Immature natural killer cell (primary cell): ENCODE data around the gene SAMD3. TPM values are rescaled to one million over a fixed set of nuclear protein-coding genes. Genes with fewer than 3 reads are reported as not detected.
"Not testable (repeated sequence)": the region's sequence is repeated elsewhere in the genome, so short reads cannot be mapped to it uniquely, and the experiment has no call there.

Source experiments
- DNase-seq, 3 donors: peaks; one replicate each; pipeline ENCODE4 v3.0.0; 2022; ENCODE audit warnings: mixed read lengths in 1 of 3
- H3K27ac Mint-ChIP-seq, 6 donors: one replicate each; pipeline ENCODE4 v1.8.0; 2020; ENCODE audit warnings: mixed read lengths in 6 of 6, mild to moderate bottlenecking in 5 of 6, inconsistent platforms in 4 of 6, moderate library complexity in 3 of 6
- H3K27me3 Mint-ChIP-seq, 3 donors: one replicate each; pipeline ENCODE4 v1.8.0; 2020 to 2021; ENCODE audit warnings: low read depth in 3 of 3, mild to moderate bottlenecking in 3 of 3, mixed read lengths in 3 of 3, moderate library complexity in 3 of 3, inconsistent platforms in 1 of 3
- H3K36me3 Mint-ChIP-seq, 3 donors: one replicate each; pipeline ENCODE4 v1.8.0; 2020; ENCODE audit warnings: mixed read lengths in 3 of 3, inconsistent platforms in 2 of 3, mild to moderate bottlenecking in 2 of 3
- H3K4me1 Mint-ChIP-seq, 2 donors: one replicate each; pipeline ENCODE4 v1.8.0; 2020; ENCODE audit warnings: inconsistent platforms in 2 of 2, mild to moderate bottlenecking in 2 of 2, mixed read lengths in 2 of 2, moderate library complexity in 1 of 2
- H3K4me3 Mint-ChIP-seq, 5 donors: one replicate each; pipeline ENCODE4 v1.8.0; 2020; ENCODE audit warnings: mild to moderate bottlenecking in 5 of 5, mixed read lengths in 5 of 5, inconsistent platforms in 3 of 5, moderate library complexity in 3 of 5
- H3K9me3 Mint-ChIP-seq, 6 donors: one replicate each; pipeline ENCODE4 v1.8.0; 2020; ENCODE audit warnings: mild to moderate bottlenecking in 6 of 6, mixed read lengths in 6 of 6, inconsistent platforms in 4 of 6, moderate library complexity in 3 of 6
- polyA plus RNA-seq, 3 donors: library from polyadenylated mRNA; unstranded; fragments of 300-500 nt; fragmentation: Illumina TruSeq; gene quantifications; one replicate each; pipeline ENCODE4 v1.2.3, GENCODE V29; 2021

SAMD3 gene
- polyA plus RNA-seq, 3 donors from 2014 or later, result 208 to 376 (median 275) TPM

GRCh38 chr6:130202782-130203181, 20.0 kb downstream of the SAMD3 start:
- Mint-ChIP-seq H3K27me3 (no peaks in the 10 kb centered on the region), H3K36me3 (peaks cover 36 to 76% (median 66%) of the 10 kb centered on the region in 3 donors), H3K4me1 (peaks cover 90 to 99% of the 10 kb centered on the region in 2 donors), H3K27ac (peak overlapping the region; percentile 58 to 93 (median 92)), H3K9me3 (no peaks in the 10 kb centered on the region), H3K4me3 (peak overlapping the region; percentile 57 to 74 (median 66))
- no peak for DNase-seq

- H3K4me3 Mint-ChIP-seq, result peak overlapping the region; percentile 27 to 76 (median 40)
Measured at GRCh38 chr6:130200020-130200419, 22.7 kb downstream of the SAMD3 start.

GRCh38 chr6:130198483-130199035, 24.2 kb downstream of the SAMD3 start:
- DNase-seq, result no peak
- peak overlapping the region; percentile 5 to 76 (median 42) for H3K4me3 Mint-ChIP-seq
- peaks cover 93 to 100% of the 10 kb centered on the region in 2 donors for H3K4me1 Mint-ChIP-seq
- H3K27me3 Mint-ChIP-seq, result no peaks in the 10 kb centered on the region
- H3K27ac Mint-ChIP-seq, result peak overlapping the region; percentile 58 to 93 (median 90)
- peaks cover 31 to 58% (median 46%) of the 10 kb centered on the region in 3 donors for H3K36me3 Mint-ChIP-seq
- no peaks in the 10 kb centered on the region for H3K9me3 Mint-ChIP-seq

More at GRCh38 chr6:130200020-130200419, 22.7 kb downstream of the SAMD3 start:
- Mint-ChIP-seq H3K27me3 (no peaks in the 10 kb centered on the region), H3K36me3 (peaks cover 39 to 68% (median 58%) of the 10 kb centered on the region in 3 donors), H3K9me3 (no peaks in the 10 kb centered on the region), H3K27ac (peak overlapping the region; percentile 58 to 93 (median 90)), H3K4me1 (peaks cover 91 to 100% of the 10 kb centered on the region in 2 donors)
- DNase-seq, result no peak

GRCh38 chr6:130197816-130198482, 24.8 kb downstream of the SAMD3 start:
- H3K27ac Mint-ChIP-seq, result peak overlapping the region; percentile 58 to 93 (median 90)
- H3K27me3 Mint-ChIP-seq, H3K9me3 Mint-ChIP-seq, DNase-seq: not testable (repeated sequence)
- peaks cover 93 to 100% of the 10 kb centered on the region in 2 donors for H3K4me1 Mint-ChIP-seq
- peak overlapping the region; percentile 33 to 76 (median 55) for H3K4me3 Mint-ChIP-seq
- peaks cover 30 to 51% (median 39%) of the 10 kb centered on the region in 3 donors for H3K36me3 Mint-ChIP-seq

GRCh38 chr6:130194434-130194833, 28.3 kb downstream of the SAMD3 start:
- Mint-ChIP-seq H3K36me3 (peaks cover 11 to 49% (median 24%) of the 10 kb centered on the region in 3 donors), H3K4me1 (peaks cover 99 to 100% of the 10 kb centered on the region in 2 donors), H3K27ac (peak overlapping the region; percentile 81 to 97 (median 90)), H3K4me3 (peak overlapping the region; percentile 60 to 84 (median 72))
- H3K27me3 Mint-ChIP-seq, DNase-seq, H3K9me3 Mint-ChIP-seq: not testable (repeated sequence)

GRCh38 chr6:130190701-130191690, 31.8 kb downstream of the SAMD3 start:
- Mint-ChIP-seq H3K27ac (peak overlapping the region; percentile 81 to 97 (median 90)), H3K9me3 (no peaks in the 10 kb centered on the region), H3K27me3 (peaks cover 0 to 3% (median 0%) of the 10 kb centered on the region in 3 donors), H3K4me1 (peaks cover 98 to 100% of the 10 kb centered on the region in 2 donors), H3K4me3 (peak overlapping the region; percentile 60 to 84 (median 72)), H3K36me3 (peaks cover 13 to 45% (median 17%) of the 10 kb centered on the region in 3 donors)
- no peak for DNase-seq

DNA sequence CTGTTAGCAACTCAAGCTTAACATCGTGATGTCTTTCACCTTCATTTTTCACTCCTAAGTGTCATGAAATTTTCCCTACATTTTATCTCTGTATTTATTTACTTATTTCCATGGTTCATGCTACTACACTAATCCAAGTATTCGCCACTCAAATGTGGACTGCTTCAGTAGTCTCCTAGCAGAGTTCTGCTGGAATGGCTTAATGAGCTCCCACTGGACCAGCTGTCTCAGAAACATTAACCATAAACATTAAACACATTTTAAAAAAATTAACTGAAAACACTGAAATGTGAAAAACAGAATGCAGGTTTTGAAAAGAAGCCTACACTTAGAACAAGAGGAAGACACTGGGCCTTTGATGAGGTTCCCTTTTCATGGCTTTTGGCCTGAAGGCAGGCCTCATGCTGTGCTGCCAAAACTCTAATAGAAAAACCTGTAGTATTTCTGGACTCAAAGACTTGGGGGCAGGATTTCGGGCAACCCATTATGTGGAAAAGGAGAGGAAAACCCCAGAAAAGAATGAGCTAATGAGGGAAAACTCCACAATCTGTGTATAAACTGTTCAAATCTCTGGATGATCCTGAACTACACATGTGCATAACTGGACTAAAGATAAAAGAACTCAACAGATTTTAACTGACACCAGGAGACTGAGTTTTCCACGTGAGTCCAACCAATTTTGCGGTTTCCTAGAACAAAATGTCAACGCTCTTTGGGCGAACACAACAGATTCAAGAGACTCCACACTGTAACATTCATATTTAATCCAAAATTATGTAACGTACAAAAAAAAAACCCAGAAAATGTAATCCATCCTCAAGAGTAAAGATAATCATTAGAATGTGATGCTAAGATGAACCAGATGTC, 33.0 kb downstream of the SAMD3 start:
- peaks cover 7 to 40% (median 8%) of the 10 kb centered on the region in 3 donors for H3K36me3 Mint-ChIP-seq
- H3K4me3 Mint-ChIP-seq, result peak overlapping the region; percentile 3 to 60 (median 44)
- H3K9me3 Mint-ChIP-seq, result no peaks in the 10 kb centered on the region
- H3K27ac Mint-ChIP-seq, result peak overlapping the region; percentile 81 to 92 (median 90)
- peaks cover 0 to 3% (median 0%) of the 10 kb centered on the region in 3 donors for H3K27me3 Mint-ChIP-seq
- no peak for DNase-seq
- H3K4me1 Mint-ChIP-seq, result peaks cover 96 to 98% of the 10 kb centered on the region in 2 donors

- Mint-ChIP-seq H3K4me1 (peaks cover 96 to 98% of the 10 kb centered on the region in 2 donors), H3K27ac (peak overlapping the region; percentile 81 to 92 (median 90)), H3K4me3 (peak overlapping the region; percentile 43 to 60 (median 51))
Measured at GRCh38 chr6:130188207-130188899, 34.4 kb downstream of the SAMD3 start.

DNA sequence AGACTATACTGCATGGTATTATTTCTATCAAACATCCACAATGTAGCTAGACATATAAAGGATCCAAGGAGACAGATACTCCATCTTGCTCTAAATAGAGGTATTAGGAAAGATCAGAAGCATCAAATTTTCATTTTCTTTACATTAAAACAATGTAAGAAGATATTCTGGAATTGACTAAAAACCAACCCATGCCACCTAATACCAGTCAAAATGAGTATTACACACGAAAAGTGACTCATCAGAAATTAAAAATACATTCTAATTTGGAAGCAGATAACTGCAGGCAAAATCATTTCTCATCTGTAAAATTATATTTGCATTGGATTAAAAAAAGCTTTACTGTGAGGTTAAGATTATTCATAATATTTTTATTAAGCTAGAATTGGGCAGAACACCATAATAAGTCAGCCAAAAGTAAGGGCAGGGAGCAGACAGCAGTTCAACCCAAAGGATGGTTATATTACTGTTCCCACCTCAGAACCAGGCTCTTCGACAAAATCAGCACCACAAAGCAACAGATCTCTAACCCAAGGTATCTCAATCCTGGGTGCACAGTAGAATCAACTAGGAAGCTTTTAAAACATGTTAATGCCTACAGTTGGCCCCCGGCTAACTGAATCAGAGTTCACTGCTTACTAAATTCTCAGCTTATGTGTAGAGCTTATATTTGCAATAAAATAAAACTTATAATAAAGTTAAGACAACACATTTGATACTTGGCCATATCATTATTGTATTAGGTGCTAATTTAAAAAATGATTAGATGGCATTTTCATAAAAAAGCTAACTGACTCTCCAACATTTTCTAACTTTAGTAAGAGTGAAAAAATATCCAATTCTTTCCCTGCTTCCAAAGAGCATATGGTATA, 35.2 kb downstream of the SAMD3 start:
- no peaks in the 10 kb centered on the region for H3K9me3 Mint-ChIP-seq
- H3K36me3 Mint-ChIP-seq, result peaks cover 8 to 43% (median 11%) of the 10 kb centered on the region in 3 donors
- peak overlapping the region; percentile 89 to 92 (median 90) for H3K27ac Mint-ChIP-seq
- peak overlapping the region; percentile 43 to 64 (median 51) for H3K4me3 Mint-ChIP-seq
- peaks cover 3 to 16% (median 10%) of the 10 kb centered on the region in 3 donors for H3K27me3 Mint-ChIP-seq
- DNase-seq, result no peak
- peaks cover 96 to 98% of the 10 kb centered on the region in 2 donors for H3K4me1 Mint-ChIP-seq

More at GRCh38 chr6:130188207-130188899, 34.4 kb downstream of the SAMD3 start:
- no peak for DNase-seq
- Mint-ChIP-seq H3K36me3 (peaks cover 7 to 42% (median 8%) of the 10 kb centered on the region in 3 donors), H3K27me3 (peaks cover 3 to 10% (median 6%) of the 10 kb centered on the region in 3 donors), H3K9me3 (no peaks in the 10 kb centered on the region)

- H3K36me3 Mint-ChIP-seq, result peaks cover 18 to 50% (median 21%) of the 10 kb centered on the region in 3 donors
- H3K4me3 Mint-ChIP-seq, result peak overlapping the region in 3 of 5 donors; percentile 39 to 64 (median 46)
- peaks cover 91 to 96% of the 10 kb centered on the region in 2 donors for H3K4me1 Mint-ChIP-seq
- H3K9me3 Mint-ChIP-seq, result no peaks in the 10 kb centered on the region
- peak overlapping the region; percentile 89 to 92 (median 92) for H3K27ac Mint-ChIP-seq
- no peak for DNase-seq
- peaks cover 3 to 16% (median 10%) of the 10 kb centered on the region in 3 donors for H3K27me3 Mint-ChIP-seq
Measured at GRCh38 chr6:130185658-130186057, 37.1 kb downstream of the SAMD3 start.
